Type B pancreatic cell (in vitro differentiated cells): ENCODE data around the gene PAGR1. TPM values are rescaled to one million over a fixed set of nuclear protein-coding genes. Genes with fewer than 3 reads are reported as not detected.
A peak's percentile ranks its signal among the peaks of the same experiment; 100 is the strongest.
"Not testable (repeated sequence)": the region's sequence is repeated elsewhere in the genome, so short reads cannot be mapped to it uniquely, and the experiment has no call there.

ENCODE experiments used
- DNase-seq: peaks from one replicate; pipeline ENCODE4 v3.0.0; 2021; ENCODE audit warnings: mixed read lengths; ENCODE audit not compliant: unreplicated experiment; ENCODE audit errors: extremely low spot score
- H3K27ac Mint-ChIP-seq: 2 replicates; pipeline ENCODE4 v1.8.0; 2021; ENCODE audit warnings: mild to moderate bottlenecking, mixed read lengths
- H3K27me3 Mint-ChIP-seq: 2 replicates; pipeline ENCODE4 v1.8.0; 2021; ENCODE audit warnings: mixed read lengths
- H3K36me3 Mint-ChIP-seq: 2 replicates; pipeline ENCODE4 v1.8.0; 2021; ENCODE audit warnings: mixed read lengths
- H3K4me1 Mint-ChIP-seq: one replicate; pipeline ENCODE4 v1.8.0; 2021; ENCODE audit warnings: mixed read lengths; ENCODE audit not compliant: unreplicated experiment
- H3K4me3 Mint-ChIP-seq: 2 replicates; pipeline ENCODE4 v1.8.0; 2021; ENCODE audit warnings: mild to moderate bottlenecking, mixed read lengths
- H3K9me3 Mint-ChIP-seq: 2 replicates; pipeline ENCODE4 v1.8.0; 2021; ENCODE audit warnings: mixed read lengths
- CTCF ChIP-seq: fragments of 200-600 bp; sonication (generic); conservative IDR thresholded peaks from 2 replicates; pipeline ENCODE4 v1.5.0; 2021; ENCODE audit warnings: antibody characterized with exemption, mild to moderate bottlenecking
- total RNA-seq: library from RNA; stranded (reverse); gene quantifications from 2 replicates; pipeline ENCODE4 v1.2.1, GENCODE V29; 2021; ENCODE audit warnings: low replicate concordance

Gene PAGR1
- total RNA-seq, 1 donor from 2014 or later, result 33.5 TPM

DNA sequence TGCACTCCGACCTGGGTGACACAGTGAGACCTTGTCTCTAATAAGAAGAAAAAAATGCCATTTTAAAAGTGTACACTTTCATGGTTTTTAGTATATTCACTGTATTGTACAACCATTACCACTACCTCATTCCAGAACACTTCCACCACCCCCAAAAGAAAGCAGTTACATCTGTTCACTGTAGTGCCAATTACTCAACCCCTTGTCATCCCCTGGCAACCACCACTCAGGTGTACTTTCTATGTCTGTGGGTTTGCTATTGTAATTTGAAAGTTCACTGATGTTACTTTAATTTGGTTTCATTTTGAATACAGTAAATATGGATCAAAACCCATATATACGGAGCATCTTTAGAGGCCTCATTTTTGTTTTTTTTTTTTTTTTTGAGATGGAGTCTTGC, 31.8 kb upstream of the PAGR1 start:
- TF ChIP-seq CTCF, result no peak
- peak overlapping the region; percentile 86 for H3K27ac Mint-ChIP-seq
- no peaks in the 10 kb centered on the region for H3K9me3 Mint-ChIP-seq
- no peak overlapping the region for H3K4me3 Mint-ChIP-seq
- H3K4me1 Mint-ChIP-seq, result peaks cover 16% of the 10 kb centered on the region
- no peaks in the 10 kb centered on the region for H3K27me3 Mint-ChIP-seq
- no peaks in the 10 kb centered on the region for H3K36me3 Mint-ChIP-seq
- DNase-seq, result no peak

GRCh38 chr16:29784901-29785500, 31.0 kb upstream of the PAGR1 start:
- Mint-ChIP-seq H3K27ac (no peak overlapping the region), H3K9me3 (no peaks in the 10 kb centered on the region), H3K4me3 (peak overlapping the region; percentile 68), H3K36me3 (no peaks in the 10 kb centered on the region), H3K27me3 (no peaks in the 10 kb centered on the region), H3K4me1 (peaks cover 18% of the 10 kb centered on the region)
- peak; percentile 88 for TF ChIP-seq CTCF
- peak; percentile 79 for DNase-seq

DNA sequence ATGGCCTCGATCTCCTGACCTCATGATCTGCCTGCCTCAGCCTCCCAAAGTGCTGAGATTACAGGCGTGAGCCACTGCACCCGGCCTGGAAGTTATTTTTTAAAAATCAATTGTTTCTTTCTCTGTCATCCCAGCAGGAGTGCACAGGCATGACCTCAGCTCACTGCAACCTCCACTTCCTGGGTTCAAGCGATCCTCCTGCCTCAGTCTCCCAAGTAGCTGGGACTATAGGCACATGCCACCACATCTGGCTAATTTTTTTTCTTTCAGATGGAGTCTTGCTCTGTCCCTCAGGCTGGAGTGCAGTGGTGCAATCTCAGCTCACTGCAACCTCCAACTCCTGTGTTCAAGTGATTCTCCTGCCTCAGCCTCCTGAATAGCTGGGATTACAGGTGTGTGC, 28.8 kb upstream of the PAGR1 start:
- not testable (repeated sequence) for DNase-seq, H3K36me3 Mint-ChIP-seq, H3K27me3 Mint-ChIP-seq, H3K4me3 Mint-ChIP-seq, H3K27ac Mint-ChIP-seq, H3K9me3 Mint-ChIP-seq
- H3K4me1 Mint-ChIP-seq, result peaks cover 28% of the 10 kb centered on the region

- H3K27me3 Mint-ChIP-seq, result no peaks in the 10 kb centered on the region
- TF ChIP-seq CTCF, result no peak
Observed at GRCh38 chr16:29789775-29790182, 26.2 kb upstream of the PAGR1 start.

GRCh38 chr16:29790183-29790948, 25.6 kb upstream of the PAGR1 start, which contains the start of gene KIF22:
Gene KIF22, plus strand, starts transcription at chr16:29790751. Its CDS starts 9 bp downstream, at chr16:29790760.
- peak; percentile 84 for TF ChIP-seq CTCF
- no peaks in the 10 kb centered on the region for H3K9me3 Mint-ChIP-seq
- H3K27ac Mint-ChIP-seq, result peak within 1 kb of the TSS; percentile 99
- peak; percentile 100 for DNase-seq
- peaks cover 24% of the 10 kb centered on the region for H3K4me1 Mint-ChIP-seq
- no peaks in the 10 kb centered on the region for H3K27me3 Mint-ChIP-seq
- H3K4me3 Mint-ChIP-seq, result peak within 1 kb of the TSS; percentile 98
- peaks cover 15% of the 10 kb centered on the region for H3K36me3 Mint-ChIP-seq

More at GRCh38 chr16:29789775-29790182, 26.2 kb upstream of the PAGR1 start:
- H3K36me3 Mint-ChIP-seq, result peaks cover 15% of the 10 kb centered on the region
- H3K27ac Mint-ChIP-seq, result peak overlapping the region; percentile 99
- H3K9me3 Mint-ChIP-seq, result no peaks in the 10 kb centered on the region
- H3K4me3 Mint-ChIP-seq, result peak overlapping the region; percentile 98
- H3K4me1 Mint-ChIP-seq, result peaks cover 24% of the 10 kb centered on the region
- no peak for DNase-seq
